DOHH2 (cell line): ENCODE measurements around the gene L3MBTL1.

Source experiments
- H3F3A ChIP-seq: fragments of 200-600 bp; sonication (generic), shearing (Covaris generic); 2 replicates; pipeline ENCODE4 v1.6.0; 2016; ENCODE audit warnings: antibody characterized with exemption, mild to moderate bottlenecking; ENCODE audit not compliant: control insufficient read depth, insufficient read depth
- H3K27ac ChIP-seq: fragments of 200-600 bp; sonication (generic); 2 replicates; pipeline ENCODE4 v1.5.1; 2014; ENCODE audit warnings: low read depth, mild to moderate bottlenecking, low read length, moderate library complexity
- H3K27me3 ChIP-seq: fragments of 200-600 bp; sonication (generic); 2 replicates; pipeline ENCODE4 v1.6.1; 2014; ENCODE audit warnings: mild to moderate bottlenecking, low read length, mixed read lengths; ENCODE audit not compliant: control insufficient read depth
- H3K36me3 ChIP-seq: fragments of 200-600 bp; sonication (generic); 2 replicates; pipeline ENCODE4 v1.6.1; 2014; ENCODE audit warnings: mild to moderate bottlenecking, low read length, moderate library complexity, mixed read lengths; ENCODE audit not compliant: control insufficient read depth
- H3K4me1 ChIP-seq: fragments of 200-600 bp; sonication (generic); 2 replicates; pipeline ENCODE4 v1.6.1; 2014; ENCODE audit warnings: mild to moderate bottlenecking, low read length, mixed read lengths; ENCODE audit not compliant: control insufficient read depth
- H3K4me2 ChIP-seq: fragments of 200-600 bp; sonication (generic); 2 replicates; pipeline ENCODE4 v1.6.0; 2014; ENCODE audit warnings: mild to moderate bottlenecking, low read length, moderate library complexity
- H3K4me3 ChIP-seq: fragments of 200-600 bp; sonication (generic); 2 replicates; pipeline ENCODE4 v1.5.1; 2014; ENCODE audit warnings: mild to moderate bottlenecking, low read length, mixed read lengths
- H3K79me2 ChIP-seq: fragments of 200-600 bp; sonication (generic); 2 replicates; pipeline ENCODE4 v1.6.1; 2014; ENCODE audit warnings: mild to moderate bottlenecking, low read length, mixed read lengths; ENCODE audit not compliant: control insufficient read depth
- H3K9me2 ChIP-seq: fragments of 200-600 bp; sonication (generic); replicated peaks from 2 replicates; pipeline ENCODE4 v1.6.1; 2014; ENCODE audit warnings: mild to moderate bottlenecking, low read length, mixed read lengths; ENCODE audit not compliant: control insufficient read depth
- H3K9me3 ChIP-seq: fragments of 200-600 bp; sonication (generic); 2 replicates; pipeline ENCODE4 v1.6.1; 2014; ENCODE audit warnings: antibody characterized with exemption, low read length, mixed read lengths; ENCODE audit not compliant: control insufficient read depth, insufficient read depth
- H4K20me1 ChIP-seq: fragments of 200-600 bp; sonication (generic); 2 replicates; pipeline ENCODE4 v1.6.0; 2014; ENCODE audit warnings: low read depth, mild to moderate bottlenecking, antibody characterized with exemption, low read length, moderate library complexity; ENCODE audit not compliant: control insufficient read depth, insufficient read depth
- EZH2phosphoT487 ChIP-seq: fragments of 200-600 bp; sonication (generic); IDR thresholded peaks from 2 replicates; pipeline ENCODE4 v1.6.1; 2017; ENCODE audit warnings: borderline replicate concordance, mild to moderate bottlenecking, antibody characterized with exemption, low read length, moderate library complexity, mixed read lengths
- TF ChIP-seq, protein P1 (sequence below): fragments of 200-600 bp; sonication (generic); IDR thresholded peaks from one replicate; pipeline ENCODE4 v1.5.1; 2014; ENCODE audit warnings: antibody characterized with exemption, mild to moderate bottlenecking, low read depth, low read length; ENCODE audit not compliant: poor library complexity, severe bottlenecking

Gene L3MBTL1

DNA sequence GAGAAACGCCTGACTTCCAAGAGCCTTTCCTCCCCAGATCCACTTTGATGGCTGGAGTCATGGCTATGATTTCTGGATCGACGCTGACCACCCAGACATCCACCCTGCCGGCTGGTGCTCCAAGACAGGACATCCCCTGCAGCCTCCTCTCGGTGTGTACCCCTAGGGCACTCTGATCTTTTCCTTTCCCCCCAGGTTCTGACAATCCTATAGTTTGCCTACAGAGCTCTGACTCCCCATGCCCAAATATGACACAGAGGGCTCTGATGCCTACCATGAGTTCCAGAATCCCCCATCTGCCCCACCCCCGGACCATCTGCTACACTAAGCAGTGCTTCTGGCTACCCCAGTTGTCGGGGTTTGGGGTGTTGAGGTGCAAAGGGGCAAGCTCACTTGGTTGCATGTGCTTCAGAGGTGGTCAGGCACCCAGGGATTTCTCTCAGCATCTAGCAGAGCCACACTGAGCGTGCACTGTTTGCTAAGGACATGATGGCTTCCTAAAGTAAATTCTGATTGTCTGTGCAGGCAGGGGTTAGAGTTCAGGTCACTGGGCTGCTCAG, 27.4 kb downstream of the L3MBTL1 start:
- Histone ChIP-seq H3K79me2 (no peaks in the 10 kb centered on the region), H3K9me2 (no peaks in the 10 kb centered on the region), H3K36me3 (no peaks in the 10 kb centered on the region), H3K9me3 (no peaks in the 10 kb centered on the region), H3F3A (no peaks in the 10 kb centered on the region), H3K4me2 (no peak overlapping the region), H3K4me3 (no peak overlapping the region), H3K27ac (no peak overlapping the region), H4K20me1 (no peaks in the 10 kb centered on the region), H3K27me3 (no peaks in the 10 kb centered on the region), H3K4me1 (no peaks in the 10 kb centered on the region)
- TF ChIP-seq, protein P1, sequence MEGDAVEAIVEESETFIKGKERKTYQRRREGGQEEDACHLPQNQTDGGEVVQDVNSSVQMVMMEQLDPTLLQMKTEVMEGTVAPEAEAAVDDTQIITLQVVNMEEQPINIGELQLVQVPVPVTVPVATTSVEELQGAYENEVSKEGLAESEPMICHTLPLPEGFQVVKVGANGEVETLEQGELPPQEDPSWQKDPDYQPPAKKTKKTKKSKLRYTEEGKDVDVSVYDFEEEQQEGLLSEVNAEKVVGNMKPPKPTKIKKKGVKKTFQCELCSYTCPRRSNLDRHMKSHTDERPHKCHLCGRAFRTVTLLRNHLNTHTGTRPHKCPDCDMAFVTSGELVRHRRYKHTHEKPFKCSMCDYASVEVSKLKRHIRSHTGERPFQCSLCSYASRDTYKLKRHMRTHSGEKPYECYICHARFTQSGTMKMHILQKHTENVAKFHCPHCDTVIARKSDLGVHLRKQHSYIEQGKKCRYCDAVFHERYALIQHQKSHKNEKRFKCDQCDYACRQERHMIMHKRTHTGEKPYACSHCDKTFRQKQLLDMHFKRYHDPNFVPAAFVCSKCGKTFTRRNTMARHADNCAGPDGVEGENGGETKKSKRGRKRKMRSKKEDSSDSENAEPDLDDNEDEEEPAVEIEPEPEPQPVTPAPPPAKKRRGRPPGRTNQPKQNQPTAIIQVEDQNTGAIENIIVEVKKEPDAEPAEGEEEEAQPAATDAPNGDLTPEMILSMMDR, result no peak

DNA sequence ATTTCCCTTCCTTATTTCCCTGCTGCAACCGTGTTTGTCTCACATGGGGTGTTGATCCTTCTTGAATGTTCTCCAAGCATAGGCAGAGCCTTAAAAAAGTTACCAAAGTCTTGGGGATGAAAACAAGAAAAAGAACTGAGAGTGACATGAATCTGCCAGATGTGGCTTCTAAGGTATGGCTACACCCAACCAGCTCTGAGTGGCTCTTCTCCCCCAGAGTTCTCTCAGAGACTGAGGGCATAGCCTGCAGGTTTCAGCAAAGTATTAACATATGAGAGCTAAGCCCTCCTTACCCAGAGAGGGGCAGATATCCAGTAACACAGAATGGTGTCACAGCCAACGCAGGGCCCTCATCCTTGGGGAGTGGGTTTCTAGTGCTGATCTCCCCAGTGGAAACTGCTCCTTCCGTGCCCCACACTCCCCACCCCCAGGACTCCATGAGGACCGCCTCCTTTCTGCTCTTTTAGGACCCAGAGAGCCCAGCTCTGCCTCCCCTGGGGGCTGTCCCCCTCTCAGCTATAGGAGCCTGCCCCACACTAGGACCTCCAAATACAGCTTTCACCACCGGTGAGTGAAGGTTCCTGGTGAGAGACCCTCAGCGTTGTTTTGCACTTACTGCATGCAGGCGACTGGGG, 28.0 kb downstream of the L3MBTL1 start:
- H3K9me2 ChIP-seq, result no peaks in the 10 kb centered on the region
- no peaks in the 10 kb centered on the region for H3K27me3 ChIP-seq
- no peak overlapping the region for H3K4me3 ChIP-seq
- no peaks in the 10 kb centered on the region for H3K9me3 ChIP-seq
- H3K79me2 ChIP-seq, result no peaks in the 10 kb centered on the region
- H4K20me1 ChIP-seq, result no peaks in the 10 kb centered on the region
- H3F3A ChIP-seq, result no peaks in the 10 kb centered on the region
- no peak overlapping the region for H3K4me2 ChIP-seq
- H3K27ac ChIP-seq, result no peak overlapping the region
- no peaks in the 10 kb centered on the region for H3K4me1 ChIP-seq
- TF ChIP-seq, protein P1, result no peak
- TF ChIP-seq EZH2phosphoT487, result no peak
- H3K36me3 ChIP-seq, result no peaks in the 10 kb centered on the region

DNA sequence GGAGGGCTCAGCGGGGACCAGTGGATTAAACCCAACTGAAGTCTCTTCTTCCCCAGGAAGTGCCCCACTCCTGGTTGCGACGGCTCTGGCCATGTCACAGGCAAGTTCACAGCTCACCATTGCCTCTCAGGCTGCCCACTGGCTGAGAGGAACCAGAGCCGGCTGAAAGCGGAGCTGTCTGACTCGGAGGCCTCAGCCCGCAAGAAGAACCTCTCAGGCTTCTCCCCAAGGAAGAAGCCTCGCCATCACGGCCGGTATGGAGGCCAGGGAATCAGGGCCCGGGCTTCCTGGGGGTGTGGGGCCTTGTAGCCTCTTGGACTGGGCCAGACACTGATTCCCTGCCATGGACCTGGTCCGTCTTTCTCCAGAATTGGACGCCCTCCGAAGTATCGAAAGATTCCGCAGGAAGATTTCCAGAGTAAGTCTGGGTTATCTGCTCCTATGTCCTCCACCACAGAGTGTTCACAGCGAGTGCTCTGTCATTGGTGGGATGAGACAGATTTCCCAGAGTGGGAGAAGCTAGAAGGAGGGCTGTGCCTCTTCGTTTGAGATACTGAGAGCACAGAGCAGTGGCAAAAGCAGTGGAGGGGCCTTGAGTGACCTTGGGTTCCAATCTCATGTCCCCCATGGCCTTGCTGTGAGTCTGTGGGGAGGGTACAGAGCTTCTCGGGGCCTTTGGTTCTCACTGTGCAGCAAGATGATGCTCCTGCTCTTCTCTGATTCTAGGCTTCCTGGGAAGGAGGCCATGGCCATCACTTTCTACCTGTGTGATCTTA, 28.7 kb downstream of the L3MBTL1 start:
- TF ChIP-seq, protein P1, result no peak
- TF ChIP-seq EZH2phosphoT487, result no peak
- no peak overlapping the region for H3K4me2 ChIP-seq
- H3K4me3 ChIP-seq, result no peak overlapping the region
- H3K27ac ChIP-seq, result no peak overlapping the region
- H3K27me3 ChIP-seq, result no peaks in the 10 kb centered on the region
- no peaks in the 10 kb centered on the region for H3K9me3 ChIP-seq
- H3K4me1 ChIP-seq, result no peaks in the 10 kb centered on the region
- H3F3A ChIP-seq, result no peaks in the 10 kb centered on the region
- no peaks in the 10 kb centered on the region for H4K20me1 ChIP-seq
- no peaks in the 10 kb centered on the region for H3K9me2 ChIP-seq
- H3K79me2 ChIP-seq, result no peaks in the 10 kb centered on the region
- H3K36me3 ChIP-seq, result no peaks in the 10 kb centered on the region
